ENCODE measurements around the gene PGM3. TPM values are rescaled to one million over a fixed set of nuclear protein-coding genes. Genes with fewer than 3 reads are reported as not detected.

Gene PGM3
- total RNA-seq, 1 donor from 2014 or later, result 24.8 TPM

GRCh38 chr6:83126807-83127206 lies 66.3 kb downstream of the PGM3 start:
- H3K27me3 Mint-ChIP-seq (ENCODE audit: insufficient read depth), result no peaks in the 10 kb centered on the region
- H3K4me3 Mint-ChIP-seq, result no peak overlapping the region
- no peaks in the 10 kb centered on the region for H3K4me1 Mint-ChIP-seq (ENCODE audit: low read depth)
- H3K36me3 Mint-ChIP-seq (ENCODE audit: low read depth), result peaks cover 30% of the 10 kb centered on the region
- H3K27ac Mint-ChIP-seq, result no peak overlapping the region
- intact Hi-C loops (cut with micrococcal nuclease), result no loop called here
- no peak for DNase-seq (ENCODE audit: low spot score)
- no peaks in the 10 kb centered on the region for H3K9me3 Mint-ChIP-seq

DNA sequence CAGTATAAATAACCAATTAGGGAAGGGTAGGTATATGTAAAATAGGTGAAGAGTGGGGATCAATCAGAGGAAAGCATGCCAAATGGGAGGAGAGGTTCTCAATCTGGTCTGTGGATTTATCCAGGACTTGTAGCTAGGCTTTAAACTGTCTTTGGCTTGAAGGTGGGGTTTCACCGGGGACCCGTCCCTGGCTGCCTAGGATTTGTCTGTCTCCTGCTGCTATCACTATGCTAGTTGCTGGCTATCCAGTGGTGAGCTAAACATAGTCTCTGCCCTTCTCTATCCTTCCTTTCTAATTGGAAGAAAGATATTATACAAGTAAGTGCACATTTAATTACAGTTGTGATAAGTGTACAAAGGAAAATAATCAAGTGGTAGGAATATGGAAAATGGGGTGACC lies 66.8 kb downstream of the PGM3 start:
- Mint-ChIP-seq H3K9me3 (no peaks in the 10 kb centered on the region), H3K27ac (no peak overlapping the region), H3K36me3 (ENCODE audit: low read depth) (peaks cover 30% of the 10 kb centered on the region), H3K27me3 (ENCODE audit: insufficient read depth) (no peaks in the 10 kb centered on the region), H3K4me1 (ENCODE audit: low read depth) (no peaks in the 10 kb centered on the region), H3K4me3 (no peak overlapping the region)
- DNase-seq (ENCODE audit: low spot score), result no peak
- intact Hi-C loops (cut with micrococcal nuclease), result no loop called here

DNA sequence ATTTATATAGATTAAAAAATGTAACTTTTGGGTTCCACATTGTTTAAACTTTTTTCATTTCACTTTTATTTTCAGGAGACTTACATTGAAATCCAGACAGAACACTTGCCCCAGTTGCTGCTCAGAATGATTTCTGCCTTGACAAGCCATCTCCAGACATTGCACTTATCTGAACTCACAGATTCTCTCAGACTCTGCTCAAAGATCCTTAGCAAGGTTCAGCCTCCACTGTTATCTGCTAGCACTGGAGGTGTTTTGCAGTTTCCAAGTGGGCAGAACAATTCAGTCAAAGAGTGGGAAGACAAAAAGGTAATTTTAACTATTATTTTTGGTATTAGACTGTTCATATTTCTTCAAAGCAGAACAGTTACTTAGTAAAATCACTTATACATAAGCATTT lies 67.6 kb downstream of the PGM3 start:
- peaks cover 27% of the 10 kb centered on the region for H3K36me3 Mint-ChIP-seq (ENCODE audit: low read depth)
- H3K27me3 Mint-ChIP-seq (ENCODE audit: insufficient read depth), result no peaks in the 10 kb centered on the region
- H3K9me3 Mint-ChIP-seq, result no peaks in the 10 kb centered on the region
- H3K4me3 Mint-ChIP-seq, result no peak overlapping the region
- H3K27ac Mint-ChIP-seq, result peak overlapping the region; percentile 50
- no peaks in the 10 kb centered on the region for H3K4me1 Mint-ChIP-seq (ENCODE audit: low read depth)
- intact Hi-C loops (cut with micrococcal nuclease), result no loop called here
- no peak for DNase-seq (ENCODE audit: low spot score)

DNA sequence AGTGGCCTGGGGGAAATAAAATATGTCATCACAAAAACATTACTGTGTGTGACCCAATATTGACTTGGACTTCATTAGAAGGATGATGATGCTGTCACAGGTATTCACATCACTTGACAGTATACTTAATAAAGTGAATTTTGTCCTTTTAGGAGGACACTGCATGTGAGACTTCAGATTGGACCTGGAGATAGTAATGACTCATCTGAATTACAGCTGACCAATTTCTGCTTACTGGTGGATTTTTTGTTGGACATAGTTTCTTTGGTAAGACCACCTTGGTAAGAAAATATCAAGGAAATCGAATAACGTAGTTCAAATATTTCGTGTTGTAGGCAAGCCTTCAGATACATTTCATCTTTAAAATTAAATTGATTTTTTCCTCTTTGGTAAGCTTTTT lies 68.5 kb downstream of the PGM3 start:
- peaks cover 29% of the 10 kb centered on the region for H3K36me3 Mint-ChIP-seq (ENCODE audit: low read depth)
- H3K9me3 Mint-ChIP-seq, result no peaks in the 10 kb centered on the region
- no peaks in the 10 kb centered on the region for H3K27me3 Mint-ChIP-seq (ENCODE audit: insufficient read depth)
- no peak overlapping the region for H3K4me3 Mint-ChIP-seq
- intact Hi-C loops (cut with micrococcal nuclease), result no loop called here
- no peaks in the 10 kb centered on the region for H3K4me1 Mint-ChIP-seq (ENCODE audit: low read depth)
- DNase-seq (ENCODE audit: low spot score), result no peak
- H3K27ac Mint-ChIP-seq, result no peak overlapping the region

DNA sequence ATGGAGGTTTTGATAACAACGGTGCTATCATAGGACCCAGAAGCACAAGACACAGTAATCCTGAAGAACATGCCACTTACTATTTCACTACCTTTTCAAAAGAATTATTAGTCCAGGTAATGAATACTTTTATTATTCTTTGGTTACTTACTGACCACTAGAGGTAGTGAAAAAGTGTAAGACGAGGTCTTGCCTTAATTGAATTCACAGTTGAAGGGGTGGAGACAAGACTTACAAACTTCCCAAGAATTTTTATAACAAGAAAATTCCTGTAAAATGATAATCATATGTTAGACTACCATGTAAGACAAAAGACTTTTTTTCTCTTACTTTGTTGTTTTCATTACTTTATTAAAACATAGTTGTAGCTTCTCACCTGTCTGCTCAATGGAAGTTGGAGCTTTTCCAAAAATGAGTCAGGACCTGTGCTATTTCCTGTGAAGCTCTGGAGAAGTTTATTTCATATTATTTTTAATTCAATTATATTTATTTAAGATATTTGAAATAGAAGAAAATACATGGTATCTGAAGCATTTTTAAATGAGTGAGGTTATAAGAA lies 73.2 kb downstream of the PGM3 start:
- no peak overlapping the region for H3K4me3 Mint-ChIP-seq
- no peaks in the 10 kb centered on the region for H3K27me3 Mint-ChIP-seq (ENCODE audit: insufficient read depth)
- H3K4me1 Mint-ChIP-seq (ENCODE audit: low read depth), result no peaks in the 10 kb centered on the region
- peaks cover 11% of the 10 kb centered on the region for H3K36me3 Mint-ChIP-seq (ENCODE audit: low read depth)
- DNase-seq (ENCODE audit: low spot score), result no peak
- H3K9me3 Mint-ChIP-seq, result no peaks in the 10 kb centered on the region
- H3K27ac Mint-ChIP-seq, result no peak overlapping the region
- intact Hi-C loops (cut with micrococcal nuclease), result no loop called here

DNA sequence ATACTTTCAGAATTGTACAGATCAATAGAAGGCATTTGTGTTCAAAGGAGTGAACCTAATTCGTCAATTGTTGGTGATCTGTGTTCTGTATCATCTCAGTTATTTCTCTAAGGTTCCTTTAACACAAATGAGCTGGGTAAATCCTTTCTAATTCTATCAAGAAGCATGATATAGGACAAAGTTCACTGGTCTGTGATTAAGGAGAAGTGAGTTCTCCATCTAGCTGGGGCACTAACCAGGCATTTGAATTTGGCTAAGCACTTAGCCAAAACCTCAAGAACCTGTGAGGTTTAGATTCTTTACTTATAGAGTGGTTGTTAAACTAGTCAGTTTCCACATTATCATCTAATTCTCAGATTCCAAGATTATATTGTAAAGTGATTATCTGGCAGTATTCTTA lies 75.3 kb downstream of the PGM3 start:
- peaks cover 6% of the 10 kb centered on the region for H3K36me3 Mint-ChIP-seq (ENCODE audit: low read depth)
- intact Hi-C loops (cut with micrococcal nuclease), result no loop called here
- no peak overlapping the region for H3K4me3 Mint-ChIP-seq
- DNase-seq (ENCODE audit: low spot score), result no peak
- H3K27me3 Mint-ChIP-seq (ENCODE audit: insufficient read depth), result no peaks in the 10 kb centered on the region
- H3K4me1 Mint-ChIP-seq (ENCODE audit: low read depth), result no peaks in the 10 kb centered on the region
- no peak overlapping the region for H3K27ac Mint-ChIP-seq
- H3K9me3 Mint-ChIP-seq, result no peaks in the 10 kb centered on the region

Other genes with a start within 250 kb of the PGM3 start
- 8.3 and 8.6 TPM in 2 replicates for gene UBE3D, start 127.4 kb downstream of the PGM3 start, total RNA-seq
- gene DOP1A, start 125.6 kb downstream of the PGM3 start, total RNA-seq, result 6.7 and 7.1 TPM in 2 replicates
- gene RWDD2A, start 92 bp upstream of the PGM3 start, total RNA-seq, result 0.98 and 1.3 TPM in 2 replicates
- gene ME1, start 237.8 kb upstream of the PGM3 start, total RNA-seq, result not detected in 2 replicates

Measured in activated T-helper 1 cell treated with anti-CD3 and anti-CD28 coated beads, Interleukin-12 subunit alpha, Interleukin-12 subunit beta, Interleukin-2, Interleukin-4 antibody, amounts not matched to agents 30 ng/mL and 10 ng/mL and 1 ng/mL, durations not matched to agents 14 hours and 24 hours and 36 hours (primary cell).